ENCODE data around the gene RARRES2.

The RARRES2 gene

GRCh38 chr7:150344299-150344698 lies 2.9 kb upstream of the RARRES2 start:
- TF ChIP-seq ZNF8 (CRISPR knock-in tag; IDR thresholded peaks at IDR 0.05), result no peak
- no peak for TF ChIP-seq POU6F1 (CRISPR knock-in tag; IDR thresholded peaks at IDR 0.05; ENCODE audit: borderline replicate concordance, low read depth)
- no peak for TF ChIP-seq SNAI2 (CRISPR knock-in tag; IDR thresholded peaks at IDR 0.05)
- TF ChIP-seq OSR1 (CRISPR knock-in tag; IDR thresholded peaks at IDR 0.05), result no peak
- TF ChIP-seq TCF4 (CRISPR knock-in tag; IDR thresholded peaks at IDR 0.05; ENCODE audit: borderline replicate concordance), result no peak
- no peak for TF ChIP-seq ZC3H10 (CRISPR knock-in tag; IDR thresholded peaks at IDR 0.05)
- no peak for TF ChIP-seq BACH2 (CRISPR knock-in tag; IDR thresholded peaks at IDR 0.05; ENCODE audit: borderline replicate concordance)
- no peak for TF ChIP-seq ZFP30 (CRISPR knock-in tag; IDR thresholded peaks at IDR 0.05)
- TF ChIP-seq CSRNP3 (CRISPR knock-in tag; IDR thresholded peaks at IDR 0.05), result no peak
- no peak for TF ChIP-seq ZNF565 (CRISPR knock-in tag; conservative IDR thresholded peaks at IDR 0.05; ENCODE audit: low read depth)
- TF ChIP-seq ZNF70 (CRISPR knock-in tag; IDR thresholded peaks at IDR 0.05), result no peak
- no peak for TF ChIP-seq PATZ1 (CRISPR knock-in tag; IDR thresholded peaks at IDR 0.05; ENCODE audit: borderline replicate concordance)
- no peak for ATAC-seq

GRCh38 chr7:150343225-150343624 lies 1.8 kb upstream of the RARRES2 start:
- no peak for TF ChIP-seq ZFP30 (CRISPR knock-in tag; IDR thresholded peaks at IDR 0.05)
- no peak for TF ChIP-seq CSRNP3 (CRISPR knock-in tag; IDR thresholded peaks at IDR 0.05)
- TF ChIP-seq ZNF565 (CRISPR knock-in tag; conservative IDR thresholded peaks at IDR 0.05; ENCODE audit: low read depth), result no peak
- TF ChIP-seq POU6F1 (CRISPR knock-in tag; IDR thresholded peaks at IDR 0.05; ENCODE audit: borderline replicate concordance, low read depth), result no peak
- TF ChIP-seq PATZ1 (CRISPR knock-in tag; IDR thresholded peaks at IDR 0.05; ENCODE audit: borderline replicate concordance), result no peak
- TF ChIP-seq GLIS3 (CRISPR knock-in tag; IDR thresholded peaks at IDR 0.05), result no peak
- no peak for TF ChIP-seq SNAI2 (CRISPR knock-in tag; IDR thresholded peaks at IDR 0.05)
- no peak for TF ChIP-seq ZFP3 (CRISPR knock-in tag; IDR thresholded peaks at IDR 0.05)
- TF ChIP-seq ISL1 (CRISPR knock-in tag; IDR thresholded peaks at IDR 0.05), result no peak
- no peak for TF ChIP-seq OSR1 (CRISPR knock-in tag; IDR thresholded peaks at IDR 0.05)
- no peak for TF ChIP-seq CREB5 (CRISPR knock-in tag; IDR thresholded peaks at IDR 0.05; ENCODE audit: low read depth)
- no peak for TF ChIP-seq TSHZ2 (CRISPR knock-in tag; IDR thresholded peaks at IDR 0.05)
- TF ChIP-seq ZC3H10 (CRISPR knock-in tag; IDR thresholded peaks at IDR 0.05), result no peak
- no peak for TF ChIP-seq PPARA (CRISPR knock-in tag; IDR thresholded peaks at IDR 0.05; ENCODE audit: borderline replicate concordance)
- no peak for TF ChIP-seq ZNF8 (CRISPR knock-in tag; IDR thresholded peaks at IDR 0.05)
- no peak for TF ChIP-seq TCF4 (CRISPR knock-in tag; IDR thresholded peaks at IDR 0.05; ENCODE audit: borderline replicate concordance)
- no peak for ATAC-seq

Data from SK-N-SH treated with all-trans-retinoic acid at 6 μM for 48 hours (cell line).